Thyroid gland (tissue), 4 donors: Measurements from ENCODE around the gene BUD13. TPM values are rescaled to one million over a fixed set of nuclear protein-coding genes. Genes with fewer than 3 reads are reported as not detected.

Experiments
- DNase-seq, 2 donors: peaks; one replicate each; pipeline ENCODE4 v3.0.0-alpha.2; 2019
- H3K27ac ChIP-seq, 3 donors: fragments of 200-600 bp; sonication (generic); 1 replicate in 2 of 3; 2 replicates in 1 of 3; pipeline ENCODE4 v1.5.1; 2016 to 2019; ENCODE audit warnings: mild to moderate bottlenecking in 1 of 3, moderate library complexity in 1 of 3
- H3K27me3 ChIP-seq: fragments of 200-600 bp; sonication (generic); one replicate; pipeline ENCODE4 v1.5.1; 2019
- H3K36me3 ChIP-seq, 2 donors: fragments of 200-600 bp; sonication (generic); one replicate each; pipeline ENCODE4 v1.5.1; 2016 to 2019
- H3K4me1 ChIP-seq, 2 donors: fragments of 200-600 bp; sonication (generic); one replicate each; pipeline ENCODE4 v1.5.1; 2017 to 2019
- H3K4me3 ChIP-seq, 3 donors: fragments of 200-600 bp; sonication (generic); replicated peaks in 1 of 3; 1 replicate in 2 of 3; 2 replicates in 1 of 3; pipeline ENCODE4 v1.5.1; 2016; ENCODE audit warnings: mild to moderate bottlenecking in 1 of 3
- H3K9me3 ChIP-seq: fragments of 200-600 bp; sonication (generic); one replicate; pipeline ENCODE4 v1.5.1; 2017
- CTCF ChIP-seq, 6 experiments: fragments of 200-600 bp in 3 of 6; fragments of 450-650 bp in 3 of 6; sonication (generic) in 3 of 6; IDR thresholded peaks; one replicate each; pipeline ENCODE4 v1.5.1; 2016 to 2019; ENCODE audit warnings: antibody characterized with exemption in 6 of 6, mild to moderate bottlenecking in 2 of 6, inconsistent platforms in 1 of 6, moderate library complexity in 1 of 6
- POLR2A ChIP-seq, 2 donors: fragments of 450-650 bp; IDR thresholded peaks; one replicate each; pipeline ENCODE4 v1.6.1; 2017; ENCODE audit warnings: antibody characterized with exemption in 2 of 2, mild to moderate bottlenecking in 2 of 2, moderate library complexity in 1 of 2
- WGBS, 2 donors: methylation state at CpG; one replicate each; pipeline ENCODE4 v1.1.5; 2017; 5-methylcytosine and 5-hydroxymethylcytosine counted together
- intact Hi-C: fragments of 100-400 bp; cut with DNase I; formaldehyde crosslinking; loops from one replicate; pipeline ENCODE4 v1.15.1; 2023
- total RNA-seq, 4 donors: library from RNA; depleted of rRNA; stranded (reverse); fragments of >200 nt; gene quantifications; one replicate each; pipeline ENCODE4 v1.2.3, GENCODE V29; 2016

BUD13 gene
- total RNA-seq, 4 donors from 2014 or later = 15.2 to 18.7 (median 17.8) TPM

- 89 to 92% methylated on average over 6 of the region's 6 CpGs for whole genome bisulfite sequencing, 2 donors
- no peak overlapping the region for H3K27ac ChIP-seq
- TF ChIP-seq CTCF (IDR thresholded peaks at IDR 0.05) (no peak), POLR2A (IDR thresholded peaks at IDR 0.05) (no peak)
- no peaks in the 10 kb centered on the region for H3K9me3 ChIP-seq
- H3K36me3 ChIP-seq = no peaks in the 10 kb centered on the region
- H3K4me1 ChIP-seq = no peaks in the 10 kb centered on the region
- intact Hi-C loops = no loop called here
- H3K27me3 ChIP-seq = no peaks in the 10 kb centered on the region
- no peak for DNase-seq
- no peak overlapping the region for H3K4me3 ChIP-seq
These were observed 41.7 kb upstream of the BUD13 start for GRCh38 chr11:116814502-116814901.

GRCh38 chr11:116813781-116814471 is 41.1 kb upstream of the BUD13 start:
- no peaks in the 10 kb centered on the region for H3K36me3 ChIP-seq
- intact Hi-C loops = no loop called here
- no peaks in the 10 kb centered on the region for H3K4me1 ChIP-seq
- no peak for DNase-seq
- 65 to 72% methylated on average over 2 to 5 of the region's 5 CpGs for WGBS, 2 donors
- H3K4me3 ChIP-seq = no peak overlapping the region
- TF ChIP-seq CTCF (IDR thresholded peaks at IDR 0.05) = no peak
- TF ChIP-seq POLR2A (IDR thresholded peaks at IDR 0.05) = no peak
- no peaks in the 10 kb centered on the region for H3K27me3 ChIP-seq
- no peaks in the 10 kb centered on the region for H3K9me3 ChIP-seq
- no peak overlapping the region for H3K27ac ChIP-seq

- Histone ChIP-seq H3K36me3 (no peaks in the 10 kb centered on the region), H3K4me1 (no peaks in the 10 kb centered on the region), H3K27ac (no peak overlapping the region), H3K4me3 (no peak overlapping the region), H3K27me3 (no peaks in the 10 kb centered on the region), H3K9me3 (no peaks in the 10 kb centered on the region)
- TF ChIP-seq CTCF (IDR thresholded peaks at IDR 0.05) = no peak
- TF ChIP-seq POLR2A (IDR thresholded peaks at IDR 0.05) = no peak
- DNase-seq = no peak
- intact Hi-C loops = no loop called here
- 93 to 100% methylated on average over 1 of the region's 1 CpG for WGBS, 2 donors
These were observed 40.4 kb upstream of the BUD13 start for GRCh38 chr11:116813170-116813569.

GRCh38 chr11:116812109-116812508 is 39.3 kb upstream of the BUD13 start:
- no peak for TF ChIP-seq CTCF (IDR thresholded peaks at IDR 0.05)
- no peak for TF ChIP-seq POLR2A (IDR thresholded peaks at IDR 0.05)
- intact Hi-C loops = no loop called here
- WGBS, 2 donors = 97% methylated on average over 4 of the region's 4 CpGs

GRCh38 chr11:116811194-116811593 is 38.4 kb upstream of the BUD13 start:
- no peak overlapping the region for H3K27ac ChIP-seq
- no peak overlapping the region for H3K4me3 ChIP-seq

More at GRCh38 chr11:116812109-116812508, 39.3 kb upstream of the BUD13 start:
- Histone ChIP-seq H3K4me3 (no peak overlapping the region), H3K9me3 (no peaks in the 10 kb centered on the region), H3K27ac (no peak overlapping the region), H3K4me1 (no peaks in the 10 kb centered on the region), H3K27me3 (no peaks in the 10 kb centered on the region), H3K36me3 (no peaks in the 10 kb centered on the region)
- no peak for DNase-seq

More at GRCh38 chr11:116811194-116811593, 38.4 kb upstream of the BUD13 start:
- H3K36me3 ChIP-seq = no peaks in the 10 kb centered on the region
- WGBS, 2 donors = 90% methylated on average over 3 of the region's 3 CpGs
- H3K27me3 ChIP-seq = no peaks in the 10 kb centered on the region
- TF ChIP-seq CTCF (IDR thresholded peaks at IDR 0.05) = no peak
- TF ChIP-seq POLR2A (IDR thresholded peaks at IDR 0.05) = no peak
- no peak for DNase-seq
- H3K4me1 ChIP-seq = peaks cover 0 to 3% of the 10 kb centered on the region in 2 donors
- intact Hi-C loops = no loop called here
- no peaks in the 10 kb centered on the region for H3K9me3 ChIP-seq
